Gastroesophageal sphincter (tissue), 4 donors: ENCODE results near the gene ZNF687. TPM values are rescaled to one million over a fixed set of nuclear protein-coding genes. Genes with fewer than 3 reads are reported as not detected.

Experiments used
- ATAC-seq: fragments of 150-250 bp; one replicate; pipeline ENCODE4 v1.9.1; 2016; ENCODE audit warnings: mild to moderate bottlenecking, moderate library complexity
- H3K27ac ChIP-seq, 4 donors: fragments of 200-600 bp; sonication (generic) in 3 of 4; 1 replicate in 3 of 4; 2 replicates in 1 of 4; pipeline ENCODE4 v1.5.1; 2016 to 2019
- H3K27me3 ChIP-seq: fragments of 200-600 bp; sonication (generic); one replicate; pipeline ENCODE4 v1.5.1; 2019
- H3K36me3 ChIP-seq, 2 donors: fragments of 200-600 bp; sonication (generic); one replicate each; pipeline ENCODE4 v1.5.1; 2019; ENCODE audit warnings: control low read depth in 1 of 2
- H3K4me1 ChIP-seq, 3 donors: fragments of 200-600 bp; sonication (generic); 1 replicate in 2 of 3; 2 replicates in 1 of 3; pipeline ENCODE4 v1.5.1; 2016 to 2019; ENCODE audit warnings: control low read depth in 2 of 3
- H3K4me3 ChIP-seq, 2 donors: fragments of 200-600 bp; sonication (generic); one replicate each; pipeline ENCODE4 v1.5.1; 2019; ENCODE audit warnings: mild to moderate bottlenecking in 1 of 2, moderate library complexity in 1 of 2
- H3K9me3 ChIP-seq, 3 donors: fragments of 200-600 bp; sonication (generic); one replicate each; pipeline ENCODE4 v1.5.1; 2017 to 2019; ENCODE audit warnings: control low read depth in 2 of 3
- EP300 ChIP-seq: sonication (generic); formaldehyde crosslinking; IDR thresholded peaks from one replicate; pipeline ENCODE4 v1.6.1; 2017; ENCODE audit warnings: antibody characterized with exemption, mild to moderate bottlenecking
- POLR2A ChIP-seq, 2 donors: fragments of 450-650 bp; IDR thresholded peaks; one replicate each; pipeline ENCODE4 v1.6.1; 2017; ENCODE audit warnings: antibody characterized with exemption in 2 of 2, mild to moderate bottlenecking in 2 of 2, moderate library complexity in 1 of 2
- POLR2AphosphoS5 ChIP-seq: sonication (generic); formaldehyde crosslinking; IDR thresholded peaks from one replicate; pipeline ENCODE4 v1.6.1; 2017; ENCODE audit warnings: antibody characterized with exemption
- WGBS, 2 donors: methylation state at CpG; one replicate each; pipeline ENCODE4 v1.1.5; 2018; ENCODE audit warnings: low coverage in 1 of 2; 5-methylcytosine and 5-hydroxymethylcytosine counted together
- total RNA-seq, 4 donors: library from RNA; depleted of rRNA; stranded (reverse); fragments of >200 nt; gene quantifications; one replicate each; pipeline ENCODE4 v1.1.0, GENCODE V29; 2016
- TF ChIP-seq, protein P1 (sequence below), 4 experiments: fragments of 200-600 bp in 2 of 4; fragments of 450-650 bp in 2 of 4; sonication (generic) in 1 of 4; IDR thresholded peaks; one replicate each; pipeline ENCODE4 v1.5.1; 2017 to 2019; ENCODE audit warnings: antibody characterized with exemption in 4 of 4, mild to moderate bottlenecking in 2 of 4, moderate library complexity in 2 of 4

Gene ZNF687
- total RNA-seq, 4 donors from 2014 or later = 18.4 to 27.6 (median 24.4) TPM

DNA sequence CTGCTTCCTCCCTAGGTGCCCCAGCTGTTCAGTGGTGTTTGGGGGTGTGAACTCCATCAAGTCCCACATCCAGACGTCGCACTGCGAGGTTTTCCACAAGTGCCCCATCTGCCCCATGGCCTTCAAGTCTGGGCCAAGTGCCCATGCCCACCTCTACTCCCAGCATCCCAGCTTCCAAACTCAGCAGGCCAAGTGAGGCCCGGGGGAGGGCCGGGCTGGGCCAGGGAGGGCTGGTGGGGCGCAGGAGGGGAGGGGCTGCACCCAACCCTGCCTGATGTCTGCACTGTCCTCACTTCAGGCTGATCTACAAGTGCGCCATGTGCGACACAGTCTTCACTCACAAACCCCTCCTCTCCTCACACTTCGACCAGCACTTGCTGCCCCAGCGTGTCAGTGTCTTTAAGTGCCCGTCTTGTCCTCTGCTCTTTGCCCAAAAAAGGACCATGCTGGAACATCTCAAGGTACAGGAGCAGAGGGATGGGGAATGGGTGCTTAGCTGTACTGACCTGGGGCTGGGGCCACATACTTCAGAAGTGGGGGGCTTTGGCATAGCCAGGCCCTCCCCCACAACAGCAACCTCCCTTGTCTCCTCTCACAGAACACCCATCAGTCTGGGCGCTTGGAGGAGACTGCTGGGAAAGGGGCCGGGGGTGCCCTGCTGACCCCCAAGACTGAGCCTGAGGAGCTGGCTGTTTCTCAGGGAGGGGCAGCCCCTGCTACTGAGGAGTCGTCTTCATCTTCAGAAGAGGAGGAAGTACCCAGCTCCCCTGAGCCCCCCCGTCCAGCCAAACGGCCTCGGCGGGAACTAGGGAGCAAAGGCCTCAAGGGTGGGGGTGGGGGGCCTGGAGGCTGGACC is 7.2 kb downstream of the ZNF687 start:
- Histone ChIP-seq H3K4me3 (no peak overlapping the region), H3K4me1 (peaks cover 0 to 27% (median 0%) of the 10 kb centered on the region in 3 donors), H3K9me3 (no peaks in the 10 kb centered on the region), H3K36me3 (peaks cover 0 to 96% of the 10 kb centered on the region in 2 donors), H3K27me3 (no peaks in the 10 kb centered on the region), H3K27ac (peak overlapping the region in 1 of 4 donors; percentile 6)
- no peak for ATAC-seq
- WGBS, 2 donors = 82 to 83% methylated on average over 3 to 4 of the region's 18 CpGs
- no peak for TF ChIP-seq POLR2A (IDR thresholded peaks at IDR 0.05)
- TF ChIP-seq POLR2AphosphoS5 = no peak
- TF ChIP-seq, protein P1, sequence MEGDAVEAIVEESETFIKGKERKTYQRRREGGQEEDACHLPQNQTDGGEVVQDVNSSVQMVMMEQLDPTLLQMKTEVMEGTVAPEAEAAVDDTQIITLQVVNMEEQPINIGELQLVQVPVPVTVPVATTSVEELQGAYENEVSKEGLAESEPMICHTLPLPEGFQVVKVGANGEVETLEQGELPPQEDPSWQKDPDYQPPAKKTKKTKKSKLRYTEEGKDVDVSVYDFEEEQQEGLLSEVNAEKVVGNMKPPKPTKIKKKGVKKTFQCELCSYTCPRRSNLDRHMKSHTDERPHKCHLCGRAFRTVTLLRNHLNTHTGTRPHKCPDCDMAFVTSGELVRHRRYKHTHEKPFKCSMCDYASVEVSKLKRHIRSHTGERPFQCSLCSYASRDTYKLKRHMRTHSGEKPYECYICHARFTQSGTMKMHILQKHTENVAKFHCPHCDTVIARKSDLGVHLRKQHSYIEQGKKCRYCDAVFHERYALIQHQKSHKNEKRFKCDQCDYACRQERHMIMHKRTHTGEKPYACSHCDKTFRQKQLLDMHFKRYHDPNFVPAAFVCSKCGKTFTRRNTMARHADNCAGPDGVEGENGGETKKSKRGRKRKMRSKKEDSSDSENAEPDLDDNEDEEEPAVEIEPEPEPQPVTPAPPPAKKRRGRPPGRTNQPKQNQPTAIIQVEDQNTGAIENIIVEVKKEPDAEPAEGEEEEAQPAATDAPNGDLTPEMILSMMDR (IDR thresholded peaks at IDR 0.05) = no peak
- TF ChIP-seq EP300 = no peak

DNA sequence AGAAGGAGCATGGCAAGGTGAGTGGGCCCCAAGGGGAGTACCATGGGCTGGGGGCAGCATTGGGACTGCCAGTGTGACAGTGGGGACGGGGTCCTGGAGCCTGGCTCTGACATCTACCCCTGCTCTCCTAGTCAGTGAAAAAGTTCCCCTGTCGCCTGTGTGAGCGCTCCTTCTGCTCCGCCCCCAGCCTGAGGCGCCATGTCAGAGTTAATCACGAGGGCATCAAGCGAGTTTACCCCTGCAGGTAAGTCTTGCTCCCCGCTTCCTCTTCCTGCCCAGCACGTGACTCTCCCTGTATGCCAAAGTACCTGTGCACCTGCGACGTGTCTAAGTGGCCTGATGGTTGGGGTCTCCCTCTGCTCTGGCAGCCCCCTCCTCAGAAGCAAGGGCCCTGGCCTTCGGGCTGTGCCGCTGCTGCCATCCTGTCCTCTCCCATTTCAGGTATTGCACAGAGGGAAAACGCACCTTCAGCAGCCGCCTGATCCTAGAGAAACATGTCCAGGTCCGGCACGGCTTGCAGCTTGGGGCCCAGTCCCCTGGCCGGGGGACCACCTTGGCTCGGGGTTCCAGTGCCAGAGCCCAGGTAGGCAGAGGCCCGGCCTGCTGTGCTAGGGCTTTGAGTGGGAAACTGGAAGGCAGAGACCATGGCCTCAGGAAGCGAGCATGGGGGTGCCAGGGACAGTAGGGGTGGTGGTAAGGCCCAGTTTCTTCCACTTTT is 8.1 kb downstream of the ZNF687 start:
- Histone ChIP-seq H3K27ac (peak overlapping the region in 1 of 4 donors; percentile 6), H3K36me3 (peaks cover 0 to 100% of the 10 kb centered on the region in 2 donors), H3K4me1 (peaks cover 0 to 19% (median 0%) of the 10 kb centered on the region in 3 donors), H3K27me3 (no peaks in the 10 kb centered on the region), H3K4me3 (no peak overlapping the region), H3K9me3 (no peaks in the 10 kb centered on the region)
- ATAC-seq = no peak
- 60% methylated on average over 2 of the region's 21 CpGs; no CpG with 5 or more reads in 1 of the 2 donors for WGBS, 2 donors
- TF ChIP-seq, protein P1 (IDR thresholded peaks at IDR 0.05) = no peak
- TF ChIP-seq EP300 = no peak
- TF ChIP-seq POLR2AphosphoS5 = no peak
- no peak for TF ChIP-seq POLR2A (IDR thresholded peaks at IDR 0.05)

DNA sequence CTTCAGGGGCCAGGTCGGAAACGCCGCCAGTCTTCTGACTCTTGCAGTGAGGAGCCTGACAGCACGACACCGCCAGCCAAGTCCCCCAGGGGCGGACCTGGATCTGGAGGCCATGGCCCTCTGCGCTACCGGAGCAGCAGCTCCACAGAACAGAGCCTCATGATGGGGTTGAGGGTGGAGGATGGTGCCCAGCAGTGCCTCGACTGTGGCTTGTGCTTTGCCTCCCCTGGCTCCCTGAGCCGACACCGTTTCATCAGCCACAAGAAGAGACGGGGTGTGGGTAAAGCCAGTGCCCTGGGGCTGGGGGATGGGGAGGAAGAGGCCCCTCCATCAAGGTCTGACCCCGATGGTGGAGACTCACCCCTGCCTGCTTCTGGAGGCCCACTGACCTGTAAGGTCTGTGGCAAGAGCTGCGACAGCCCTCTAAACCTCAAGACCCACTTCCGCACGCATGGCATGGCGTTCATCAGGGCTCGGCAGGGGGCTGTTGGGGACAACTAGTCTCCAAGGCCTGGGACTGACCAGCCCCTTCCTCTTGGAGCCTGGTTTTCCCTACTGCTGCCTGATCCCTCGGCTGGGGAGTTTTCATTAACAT is 8.7 kb downstream of the ZNF687 start:
- no peak for ATAC-seq
- Histone ChIP-seq H3K4me1 (peaks cover 0 to 19% (median 0%) of the 10 kb centered on the region in 3 donors), H3K36me3 (peaks cover 0 to 100% of the 10 kb centered on the region in 2 donors), H3K9me3 (no peaks in the 10 kb centered on the region), H3K4me3 (no peak overlapping the region), H3K27me3 (no peaks in the 10 kb centered on the region), H3K27ac (no peak overlapping the region)
- TF ChIP-seq POLR2A (IDR thresholded peaks at IDR 0.05) = no peak
- TF ChIP-seq EP300 = no peak
- TF ChIP-seq POLR2AphosphoS5 = no peak
- TF ChIP-seq, protein P1 (IDR thresholded peaks at IDR 0.05) = no peak
- WGBS, 2 donors = 94% methylated on average over 5 of the region's 19 CpGs; no CpG with 5 or more reads in 1 of the 2 donors

DNA sequence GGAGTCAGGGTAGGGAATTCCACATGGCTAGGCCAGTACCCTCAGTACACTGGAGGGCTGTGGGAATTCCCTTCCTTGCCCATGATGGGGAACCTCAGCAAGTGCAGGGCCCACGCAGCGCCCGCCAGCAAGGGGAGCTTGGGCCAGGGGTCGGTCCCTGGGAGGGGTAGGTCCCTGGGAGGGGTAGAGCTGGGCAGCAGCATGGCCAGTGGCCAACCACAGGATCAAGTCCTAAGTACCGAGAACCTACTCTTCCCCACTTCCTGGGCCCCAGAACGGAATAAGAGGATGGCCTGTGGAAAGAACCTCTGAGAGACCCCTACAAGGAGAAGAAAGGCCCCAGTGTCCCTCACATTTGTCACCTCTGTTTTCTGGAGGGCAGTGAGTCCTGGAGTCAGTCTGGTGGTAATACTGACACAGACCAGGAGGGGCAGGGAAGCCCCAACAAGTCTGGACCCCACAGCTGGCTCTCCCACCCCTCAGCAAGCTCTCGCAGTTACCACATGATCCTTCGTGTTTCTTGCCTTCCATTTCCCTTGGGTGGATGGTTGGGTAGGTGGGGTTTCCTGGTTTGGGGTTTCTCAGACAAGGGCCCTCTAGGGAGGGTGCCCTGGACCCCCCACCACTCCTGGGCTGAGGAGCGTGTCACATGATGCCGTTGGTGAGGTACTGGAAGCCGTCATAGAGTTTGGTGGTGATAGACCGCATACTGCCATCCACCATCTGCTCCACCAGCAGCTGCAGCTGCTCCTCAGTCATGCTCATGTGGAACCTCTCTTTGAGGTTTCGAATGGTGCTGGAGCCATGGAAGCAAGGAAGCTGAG is 10.3 kb downstream of the ZNF687 start:
- peaks cover 0 to 19% (median 0%) of the 10 kb centered on the region in 3 donors for H3K4me1 ChIP-seq
- WGBS, 2 donors = 80 to 90% methylated on average over 1 to 3 of the region's 13 CpGs
- H3K4me3 ChIP-seq = no peak overlapping the region
- no peaks in the 10 kb centered on the region for H3K9me3 ChIP-seq
- no peaks in the 10 kb centered on the region for H3K27me3 ChIP-seq
- TF ChIP-seq POLR2A (IDR thresholded peaks at IDR 0.05) = no peak
- no peak for TF ChIP-seq POLR2AphosphoS5
- TF ChIP-seq, protein P1 (IDR thresholded peaks at IDR 0.05) = no peak
- TF ChIP-seq EP300 = no peak
- peaks cover 0 to 100% of the 10 kb centered on the region in 2 donors for H3K36me3 ChIP-seq
- peak overlapping the region in 3 of 4 donors; percentile 9 to 44 (median 32) for H3K27ac ChIP-seq
- ATAC-seq = no peak
